OCI-LY7 (cell line): Measurements from ENCODE around the gene SRC.

Source experiments
- CTCF ChIP-seq: fragments of 200-600 bp; sonication (generic); conservative IDR thresholded peaks from 2 replicates; pipeline ENCODE4 v1.5.1; 2014; ENCODE audit warnings: mild to moderate bottlenecking, antibody characterized with exemption, low read length, moderate library complexity, mixed read lengths
- EZH2phosphoT487 ChIP-seq: fragments of 200-600 bp; sonication (generic); IDR thresholded peaks from 2 replicates; pipeline ENCODE4 v1.6.1; 2018; ENCODE audit warnings: low read depth, borderline replicate concordance, mild to moderate bottlenecking, mixed run types, antibody characterized with exemption, low read length, moderate library complexity, mixed read lengths

GRCh38 chr20:37350649-37351574 lies 5.0 kb downstream of the SRC start:
- TF ChIP-seq CTCF (no peak), EZH2phosphoT487 (no peak)
